Hematopoietic multipotent progenitor cell (in vitro differentiated cells): ENCODE measurements around the gene TRAK2. TPM values are rescaled to one million over a fixed set of nuclear protein-coding genes. Genes with fewer than 3 reads are reported as not detected.
"Not testable (repeated sequence)": the region's sequence is repeated elsewhere in the genome, so short reads cannot be mapped to it uniquely, and the experiment has no call there.

Source experiments
- DNase-seq, 3 donors: peaks; one replicate each; pipeline ENCODE4 v3.0.0-alpha.2; 2011 to 2015; ENCODE audit warnings: low read depth in 2 of 3, low spot score in 2 of 3
- total RNA-seq: library from RNA; depleted of rRNA; stranded (reverse); fragments of >200 nt; gene quantifications from one replicate; pipeline ENCODE4 v1.2.3, GENCODE V29; 2012

Gene TRAK2, protein sequence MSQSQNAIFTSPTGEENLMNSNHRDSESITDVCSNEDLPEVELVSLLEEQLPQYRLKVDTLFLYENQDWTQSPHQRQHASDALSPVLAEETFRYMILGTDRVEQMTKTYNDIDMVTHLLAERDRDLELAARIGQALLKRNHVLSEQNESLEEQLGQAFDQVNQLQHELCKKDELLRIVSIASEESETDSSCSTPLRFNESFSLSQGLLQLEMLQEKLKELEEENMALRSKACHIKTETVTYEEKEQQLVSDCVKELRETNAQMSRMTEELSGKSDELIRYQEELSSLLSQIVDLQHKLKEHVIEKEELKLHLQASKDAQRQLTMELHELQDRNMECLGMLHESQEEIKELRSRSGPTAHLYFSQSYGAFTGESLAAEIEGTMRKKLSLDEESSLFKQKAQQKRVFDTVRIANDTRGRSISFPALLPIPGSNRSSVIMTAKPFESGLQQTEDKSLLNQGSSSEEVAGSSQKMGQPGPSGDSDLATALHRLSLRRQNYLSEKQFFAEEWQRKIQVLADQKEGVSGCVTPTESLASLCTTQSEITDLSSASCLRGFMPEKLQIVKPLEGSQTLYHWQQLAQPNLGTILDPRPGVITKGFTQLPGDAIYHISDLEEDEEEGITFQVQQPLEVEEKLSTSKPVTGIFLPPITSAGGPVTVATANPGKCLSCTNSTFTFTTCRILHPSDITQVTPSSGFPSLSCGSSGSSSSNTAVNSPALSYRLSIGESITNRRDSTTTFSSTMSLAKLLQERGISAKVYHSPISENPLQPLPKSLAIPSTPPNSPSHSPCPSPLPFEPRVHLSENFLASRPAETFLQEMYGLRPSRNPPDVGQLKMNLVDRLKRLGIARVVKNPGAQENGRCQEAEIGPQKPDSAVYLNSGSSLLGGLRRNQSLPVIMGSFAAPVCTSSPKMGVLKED
- 11.8 TPM for total RNA-seq

DNA sequence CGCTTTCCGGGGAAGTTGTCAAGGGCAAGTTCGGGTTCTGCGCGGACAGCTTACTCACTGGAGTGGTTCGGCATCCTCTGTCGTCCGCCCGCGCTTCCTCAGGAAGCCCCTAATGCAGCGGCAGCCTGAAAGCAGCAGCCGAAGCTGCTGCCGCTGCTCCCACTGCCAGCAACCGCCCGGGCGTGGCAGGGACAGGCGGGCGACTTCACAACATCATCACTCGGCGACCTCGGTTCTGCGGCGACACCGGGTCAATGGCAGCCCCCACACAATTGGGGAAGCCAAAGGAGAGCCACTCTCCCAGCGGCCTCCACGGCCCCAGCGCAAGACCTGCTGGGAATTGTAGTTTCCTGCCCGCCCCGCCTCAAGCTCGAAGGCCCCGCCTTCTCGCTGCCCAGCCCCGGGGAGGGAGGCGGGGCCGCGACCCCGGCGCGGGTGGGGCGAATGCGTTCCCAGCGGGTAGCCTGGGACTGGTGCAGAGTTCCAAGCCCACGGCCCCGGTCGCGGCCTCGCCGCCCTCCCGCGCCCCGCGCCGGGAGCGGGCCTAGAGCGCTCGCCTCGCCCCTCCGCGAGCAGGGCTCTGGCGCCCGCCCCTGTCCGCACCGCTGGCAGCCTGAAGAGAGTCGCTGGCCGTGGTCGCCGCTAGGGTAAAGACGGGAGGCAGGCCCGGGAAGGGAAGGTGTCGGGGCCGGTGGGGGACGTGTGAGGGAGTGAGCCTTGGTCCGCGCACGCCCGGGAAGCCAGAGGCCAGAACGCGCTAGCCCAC lies at the start of gene TRAK2, which contains the start of gene STRADB:
TSS of gene TRAK2 (minus strand) at position 167 of the 766 bp plus-strand sequence. CDS start 30,951 bp downstream, outside the sequence.
TSS of gene STRADB (plus strand) at position 449 of the 766 bp plus-strand sequence. CDS start 3,101 bp downstream, outside the sequence.
- DNase-seq = peak; percentile 86 to 98 (median 98)

DNA sequence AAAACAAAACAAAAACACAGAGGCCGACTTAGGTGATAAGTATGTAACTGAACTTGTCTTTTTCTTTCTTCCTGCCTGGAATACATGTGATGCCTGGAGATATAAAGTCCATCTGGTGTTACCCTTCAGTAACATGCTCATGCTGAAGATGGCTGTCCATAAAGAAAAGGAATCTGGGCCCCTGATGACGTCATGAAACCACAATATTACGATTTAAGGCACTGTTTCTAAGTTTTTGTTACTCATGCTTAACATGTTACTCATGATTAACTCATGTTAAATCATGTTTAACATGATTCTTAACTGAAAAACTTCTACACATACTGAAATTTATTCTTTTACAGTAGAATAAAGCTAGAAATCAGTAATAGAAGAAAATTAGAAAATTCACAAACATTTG lies 49.3 kb upstream of the TRAK2 start:
- no peak for DNase-seq

DNA sequence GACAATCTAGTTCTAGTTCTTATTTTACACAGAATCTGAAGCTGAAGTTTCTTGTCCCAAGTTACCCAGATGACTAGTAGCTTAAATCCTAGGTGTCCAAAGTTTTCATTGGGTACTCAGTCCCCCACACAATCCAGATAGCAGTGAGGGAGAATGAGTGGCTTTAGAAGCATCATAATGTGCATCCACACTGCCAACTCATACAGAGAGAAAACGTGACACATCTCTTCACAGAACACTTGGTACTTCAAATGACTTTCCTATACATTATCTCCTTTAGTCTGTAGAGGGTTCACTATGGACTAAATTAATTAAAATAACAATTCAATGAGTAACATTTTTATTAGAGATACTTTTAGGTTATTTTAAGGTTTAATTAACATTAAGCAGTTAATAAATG lies 45.5 kb upstream of the TRAK2 start:
- DNase-seq = no peak

DNA sequence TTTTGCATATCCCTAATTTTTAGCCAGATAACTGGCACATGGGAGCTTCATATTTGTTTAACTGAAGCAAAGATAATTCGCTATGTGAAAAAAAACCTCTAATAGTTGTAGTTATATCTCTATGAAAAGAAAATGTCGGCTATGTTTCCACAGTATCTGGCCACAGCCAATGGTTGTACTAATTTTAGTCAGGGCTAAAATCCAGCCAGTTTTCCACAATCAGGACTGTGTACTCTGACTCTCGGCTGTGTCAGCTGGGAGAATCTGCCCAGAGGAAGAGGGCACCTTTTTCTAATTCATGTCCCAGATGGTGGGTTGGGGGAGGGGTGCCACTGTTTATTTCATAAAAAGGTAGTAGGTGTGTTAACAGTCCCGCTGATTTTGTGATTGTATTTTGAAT lies 39.0 kb upstream of the TRAK2 start:
- DNase-seq = no peak

DNA sequence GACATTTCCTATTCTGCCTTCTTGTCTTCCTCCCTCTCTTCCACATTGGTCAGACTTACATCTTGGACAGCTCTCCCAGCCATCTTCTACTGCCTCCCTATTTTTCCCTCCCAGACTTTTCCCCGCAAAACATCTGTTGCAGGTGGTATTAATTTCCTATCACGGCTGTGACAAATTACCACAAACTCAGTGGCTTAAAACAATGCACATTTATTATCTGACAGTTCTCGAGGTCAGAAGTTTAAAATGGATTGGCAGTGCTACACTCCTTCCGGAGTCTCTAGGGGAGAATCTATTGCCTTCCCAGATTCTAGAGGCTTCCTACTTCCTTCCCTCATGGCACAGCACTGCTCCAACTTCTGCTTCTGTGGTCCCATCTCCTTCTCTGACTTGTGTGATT lies 33.5 kb upstream of the TRAK2 start:
- no peak for DNase-seq

DNA sequence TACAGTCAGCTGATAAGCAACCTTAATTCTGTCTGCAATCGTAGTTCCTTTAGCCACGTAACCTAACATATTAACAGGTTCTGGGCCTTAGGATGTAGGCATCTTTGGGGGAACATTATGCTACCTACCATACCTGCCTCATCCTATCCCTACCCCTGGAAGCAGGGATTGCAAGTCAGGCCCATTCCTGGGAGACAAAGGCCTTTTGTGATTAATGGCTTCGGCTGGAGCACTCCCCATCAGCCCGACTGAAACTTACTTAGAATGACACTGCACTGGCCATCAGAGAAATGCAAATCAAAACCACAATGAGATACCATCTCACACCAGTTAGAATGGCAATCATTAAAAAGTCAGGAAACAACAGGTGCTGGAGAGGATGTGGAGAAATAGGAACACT lies 32.5 kb upstream of the TRAK2 start:
- not testable (repeated sequence) for DNase-seq

DNA sequence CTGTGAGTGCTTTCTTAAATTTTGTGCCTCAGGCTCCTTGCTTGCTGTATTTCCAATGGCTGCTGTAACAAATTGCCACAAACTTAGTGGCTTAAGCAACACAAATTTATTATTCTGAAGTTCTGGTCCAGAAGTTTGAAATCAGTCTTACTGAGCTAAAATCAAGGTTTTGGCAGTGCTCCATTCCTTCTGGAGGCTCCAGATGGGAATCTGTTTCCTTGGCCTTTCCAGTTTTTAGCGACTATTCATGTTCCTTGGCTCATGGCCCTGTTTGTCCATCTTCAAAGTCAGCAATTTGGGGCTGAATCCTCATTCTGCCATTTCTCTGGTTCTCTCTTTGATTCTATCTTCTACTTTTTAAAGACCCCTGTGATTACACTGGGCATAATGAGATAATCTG lies 32.1 kb upstream of the TRAK2 start:
- no peak for DNase-seq

DNA sequence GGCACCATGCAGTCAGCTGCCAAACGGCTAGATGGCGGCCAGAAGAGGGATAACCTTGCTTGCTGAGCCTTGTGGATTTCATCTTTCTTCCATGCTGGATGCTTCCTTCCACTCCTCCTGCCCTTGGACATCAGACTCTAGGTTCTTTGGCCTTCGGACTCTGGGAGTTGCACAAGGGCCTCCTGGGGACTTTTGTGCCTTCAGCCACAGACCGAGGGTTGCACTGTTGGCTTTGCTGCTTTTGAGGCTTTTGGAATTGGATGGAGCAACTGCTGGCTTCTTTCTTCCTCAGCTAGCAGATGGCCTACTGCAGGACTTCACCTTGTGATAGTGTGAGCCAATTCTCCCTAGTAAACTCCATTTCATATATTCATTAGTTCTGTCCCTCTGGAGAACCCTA lies 31.3 kb upstream of the TRAK2 start:
- DNase-seq = no peak

DNA sequence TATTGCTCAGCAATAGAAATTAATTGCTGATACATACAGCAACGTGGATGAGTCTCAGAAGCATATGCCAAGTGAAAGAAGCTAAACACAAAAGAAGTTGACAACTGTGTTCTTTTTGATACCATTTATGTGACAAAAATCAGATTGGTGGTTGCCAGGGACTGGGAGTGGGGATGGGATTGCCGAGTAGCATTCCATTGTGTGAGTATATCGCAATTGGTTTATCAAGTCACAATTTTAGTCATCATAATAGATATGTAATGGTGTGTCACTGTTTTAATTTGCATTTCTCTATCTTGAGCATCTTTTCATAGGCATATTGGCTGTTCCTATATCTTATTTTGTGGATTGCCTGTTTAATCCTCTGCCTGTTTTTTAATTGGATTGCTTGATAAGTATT lies 21.2 kb upstream of the TRAK2 start:
- no peak for DNase-seq

DNA sequence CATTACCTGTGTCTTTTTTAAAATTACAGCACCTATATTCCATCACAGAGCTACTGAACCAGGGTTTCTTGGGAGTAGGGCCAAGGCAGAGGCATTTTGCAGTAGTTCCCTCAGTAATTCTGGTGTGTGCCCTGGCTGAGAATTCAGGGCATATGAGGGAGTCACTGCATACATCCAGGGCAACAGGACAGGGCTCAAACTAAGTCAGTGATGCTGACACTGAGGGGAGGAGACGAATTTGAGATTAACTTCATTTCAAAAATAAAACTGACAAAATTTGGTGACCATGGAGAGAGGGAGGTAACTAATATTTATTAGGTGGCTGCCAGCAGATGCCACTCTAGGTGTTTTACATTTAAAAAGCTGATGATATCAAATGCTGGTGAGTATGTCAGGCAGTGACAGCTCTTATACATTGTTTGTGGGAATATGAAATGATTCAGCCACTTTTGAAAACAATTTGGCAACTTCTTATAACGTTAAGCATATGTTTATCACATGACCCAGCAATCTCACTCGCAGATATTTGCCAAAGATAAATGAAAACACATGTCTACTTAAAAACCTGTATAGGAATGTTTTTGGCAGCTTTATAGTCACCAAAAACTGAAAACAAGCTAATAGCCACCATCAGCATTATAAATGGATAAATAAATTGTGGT lies 20.6 kb upstream of the TRAK2 start:
- DNase-seq = no peak

DNA sequence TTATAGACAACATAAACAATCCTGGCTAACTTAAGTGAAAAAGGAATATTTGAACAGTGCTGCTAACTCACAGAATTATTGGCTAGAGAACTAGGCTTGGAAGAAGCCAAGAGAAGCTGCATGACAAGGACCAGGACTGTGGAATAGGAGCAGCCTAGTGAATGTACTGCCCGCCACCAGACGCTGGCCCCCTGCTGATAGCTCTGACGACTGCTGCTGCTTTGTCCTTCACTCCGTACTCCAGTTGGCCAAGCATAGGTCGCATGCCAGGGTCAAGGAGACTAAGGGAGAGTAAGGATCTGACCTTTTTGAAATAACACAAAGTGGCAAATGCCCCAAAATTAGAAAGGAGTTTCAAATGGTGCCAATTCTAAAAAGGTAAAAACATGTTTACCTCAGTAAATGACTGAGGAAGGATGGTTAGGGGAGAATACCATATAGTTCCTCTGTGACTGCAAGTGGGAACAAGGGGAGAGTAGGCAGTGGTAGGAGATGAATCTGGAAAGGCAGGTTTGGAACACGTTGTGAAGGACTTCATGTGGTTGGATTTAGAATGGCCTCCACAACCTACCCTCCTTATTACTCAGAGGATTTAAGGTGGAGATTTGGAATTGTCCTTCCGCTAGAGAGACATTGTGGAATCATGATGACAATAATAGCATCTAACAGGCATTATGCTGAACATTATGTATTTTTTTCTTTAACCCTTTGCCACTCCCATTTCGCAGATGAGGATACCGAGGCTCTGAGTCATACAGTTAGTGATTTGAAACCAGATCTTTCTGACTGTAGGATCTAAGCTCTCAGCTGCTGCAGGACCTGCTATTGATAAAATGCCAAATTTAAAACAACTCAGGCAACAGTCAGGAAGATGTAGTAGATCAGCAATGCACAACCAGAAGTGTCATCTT lies 19.8 kb upstream of the TRAK2 start:
- DNase-seq = no peak

DNA sequence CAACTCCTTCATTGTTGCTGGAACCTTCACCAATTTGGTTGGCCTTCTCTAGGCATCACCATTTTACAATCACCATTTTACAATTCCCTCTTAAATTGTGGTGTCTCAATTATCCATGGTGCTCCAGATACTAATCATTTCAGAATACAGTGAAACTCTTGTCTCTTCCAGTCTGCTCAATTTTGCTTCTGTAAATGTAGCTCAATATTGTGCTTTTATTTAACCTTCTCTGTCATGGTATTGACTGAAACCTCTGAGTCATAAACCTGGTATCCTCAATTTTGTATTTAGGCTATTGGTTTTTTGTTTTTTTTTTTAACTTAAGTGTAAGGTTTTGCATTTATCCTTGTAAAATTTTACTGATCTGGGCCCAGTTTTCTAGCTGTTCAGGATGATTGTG lies 16.4 kb upstream of the TRAK2 start:
- no peak for DNase-seq

DNA sequence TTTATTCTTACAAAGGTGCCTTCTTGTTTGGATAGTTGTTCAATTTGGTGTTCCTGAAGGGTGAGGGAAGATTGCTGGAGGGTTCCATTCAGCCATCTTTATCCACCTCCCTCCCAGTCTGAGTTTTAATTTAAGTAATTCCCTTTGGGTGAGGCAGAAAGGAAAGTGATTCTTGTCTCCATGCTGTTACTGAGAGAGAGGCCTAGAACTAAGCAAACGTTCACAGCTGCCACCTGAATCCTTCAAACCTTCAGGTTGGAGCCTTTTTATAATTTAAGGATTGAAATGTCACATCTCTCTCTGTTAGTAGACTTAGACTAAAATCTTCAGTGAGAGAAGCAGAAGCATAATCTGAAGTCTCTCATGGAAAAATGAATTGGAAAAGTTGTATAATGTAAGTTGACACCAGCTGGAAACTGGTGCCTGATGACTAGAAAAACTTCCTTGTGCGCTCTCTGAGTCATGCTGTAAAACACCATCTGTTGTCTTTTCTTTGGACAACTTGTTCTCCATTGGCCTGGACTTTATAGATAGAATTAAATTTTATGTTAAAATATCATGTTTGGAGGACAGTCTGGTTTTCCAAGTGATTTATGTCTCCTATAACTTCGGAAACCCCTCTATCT lies 14.9 kb upstream of the TRAK2 start:
- DNase-seq = no peak

DNA sequence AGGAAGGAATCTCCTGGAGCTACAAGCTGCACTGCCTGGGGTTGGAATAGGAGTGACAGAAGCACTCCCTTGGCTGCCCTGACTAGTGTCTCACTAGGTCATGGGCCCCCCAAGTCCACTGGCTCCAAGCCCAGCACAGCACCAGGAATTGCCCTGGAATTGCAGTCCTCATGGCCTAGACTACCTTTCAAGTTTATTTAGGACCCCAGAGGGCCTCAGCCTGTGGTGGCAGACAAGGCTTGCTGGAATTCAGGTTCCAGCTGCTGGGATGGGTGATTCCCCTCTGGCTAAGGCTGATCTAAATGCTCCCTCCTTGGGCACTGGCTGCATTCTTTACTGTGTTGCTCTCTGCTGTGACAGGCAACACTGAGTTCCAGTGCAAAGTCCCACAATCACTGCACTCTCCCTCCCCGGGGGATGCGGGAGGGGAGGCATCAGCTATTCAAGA lies 14.3 kb upstream of the TRAK2 start:
- DNase-seq = no peak

DNA sequence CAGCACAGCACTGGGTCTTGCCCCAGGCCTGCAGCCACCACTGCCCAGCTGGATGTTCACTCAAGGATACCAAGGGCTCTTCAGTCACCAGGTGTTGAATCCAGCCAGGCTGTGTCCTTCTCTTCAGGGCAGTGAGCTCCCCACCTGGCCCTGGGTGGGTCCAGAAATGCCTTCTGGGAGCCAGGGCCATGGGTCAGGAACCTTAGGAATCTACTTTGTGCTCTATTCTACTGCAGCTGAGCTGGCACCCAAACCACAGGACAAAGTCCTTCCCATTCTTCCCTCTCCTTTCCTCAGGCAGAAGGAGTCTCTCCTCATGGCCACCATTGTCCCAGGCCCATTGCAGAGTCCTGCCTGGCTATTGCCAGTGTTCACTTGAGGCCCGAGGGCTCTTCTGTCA lies 13.3 kb upstream of the TRAK2 start:
- DNase-seq = no peak

DNA sequence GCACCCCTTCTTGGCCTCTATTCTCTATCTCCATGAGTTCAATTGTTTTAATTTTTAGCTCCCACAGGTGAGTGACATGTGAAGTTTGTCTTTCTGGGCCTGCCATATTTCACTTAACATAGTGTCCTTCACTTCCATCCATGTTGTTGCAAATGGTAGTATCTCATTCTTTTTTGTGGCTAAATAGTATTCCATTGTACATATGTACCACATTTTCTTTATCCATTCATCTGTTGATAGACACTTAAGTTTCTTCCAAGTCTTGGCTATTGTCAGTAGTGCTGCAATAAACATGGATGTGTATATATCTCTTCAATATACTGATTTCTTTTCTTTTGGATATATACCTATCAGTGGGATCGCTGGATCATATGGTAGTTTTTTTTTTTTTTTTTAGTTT lies 9.3 kb upstream of the TRAK2 start:
- DNase-seq = no peak

DNA sequence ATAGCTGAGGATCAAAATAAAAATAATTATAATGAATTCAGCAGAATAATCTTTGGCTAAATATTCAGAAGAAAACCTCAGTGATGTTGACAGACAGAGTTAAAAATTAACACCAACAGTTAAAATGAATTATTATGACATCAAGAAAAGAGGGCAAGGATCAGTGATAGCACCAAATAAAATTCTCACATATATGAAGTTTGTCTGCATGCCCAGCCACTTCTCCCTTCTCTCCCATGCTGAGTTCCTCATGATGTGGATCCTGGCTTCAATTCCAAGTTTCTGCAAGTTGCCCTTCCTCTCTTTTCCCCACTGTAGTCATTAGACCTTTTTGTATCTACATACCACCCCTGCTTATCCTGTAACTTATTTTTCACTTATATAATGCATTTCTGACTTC lies 7.1 kb upstream of the TRAK2 start:
- DNase-seq = no peak

DNA sequence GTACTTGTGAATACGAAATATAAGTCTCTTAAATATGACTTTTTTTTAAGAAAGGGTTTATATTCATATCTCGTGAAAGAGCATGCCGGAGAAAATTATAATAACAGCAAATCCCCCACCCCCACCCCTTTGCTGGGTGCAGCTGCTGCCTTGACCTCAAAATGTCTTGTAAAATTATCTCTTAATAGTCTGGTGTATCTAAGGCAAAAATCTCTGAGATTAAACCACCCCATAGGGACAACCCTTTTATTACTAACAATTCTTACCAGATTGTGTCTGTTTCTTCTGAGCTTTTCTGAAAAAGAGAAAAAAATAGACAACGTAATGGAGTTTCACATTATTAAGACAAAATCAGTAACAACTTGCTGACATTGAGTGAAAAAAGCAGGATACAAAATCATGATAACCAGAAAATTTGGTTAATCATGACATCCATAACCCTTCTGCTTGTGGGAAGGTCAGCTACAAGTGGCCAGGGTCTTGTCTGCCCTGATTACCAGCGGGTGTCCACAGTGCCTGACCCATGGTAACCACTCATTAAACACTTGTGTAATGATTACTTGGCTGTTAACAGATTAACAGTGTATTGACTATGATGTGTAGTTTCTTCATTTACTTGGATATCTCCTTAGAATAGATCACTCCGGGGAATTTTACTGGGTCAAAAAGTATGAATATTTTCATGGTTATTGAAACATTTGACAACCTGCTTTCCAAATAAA lies 1.8 kb upstream of the TRAK2 start:
- no peak for DNase-seq
